Stomach (tissue), 4 donors: Measurements from ENCODE around the gene CNTN5.

Experiments
- POLR2A ChIP-seq, 4 donors: fragments of 450-650 bp; IDR thresholded peaks; one replicate each; pipeline ENCODE4 v1.6.1; 2016; ENCODE audit warnings: antibody characterized with exemption in 4 of 4, control low read depth in 2 of 4, mild to moderate bottlenecking in 1 of 4, moderate library complexity in 1 of 4
- POLR2AphosphoS5 ChIP-seq, 3 donors: sonication (generic); formaldehyde crosslinking; IDR thresholded peaks; one replicate each; pipeline ENCODE4 v1.6.1; 2016; ENCODE audit warnings: antibody characterized with exemption in 3 of 3
- TF ChIP-seq, protein P1 (sequence below), 7 experiments: fragments of 450-650 bp in 4 of 7; fragments of 200-600 bp in 3 of 7; sonication (generic) in 3 of 7; IDR thresholded peaks; one replicate each; pipeline ENCODE4 v1.5.1; 2016 to 2019; ENCODE audit warnings: antibody characterized with exemption in 7 of 7, control low read depth in 2 of 7, mild to moderate bottlenecking in 1 of 7

DNA sequence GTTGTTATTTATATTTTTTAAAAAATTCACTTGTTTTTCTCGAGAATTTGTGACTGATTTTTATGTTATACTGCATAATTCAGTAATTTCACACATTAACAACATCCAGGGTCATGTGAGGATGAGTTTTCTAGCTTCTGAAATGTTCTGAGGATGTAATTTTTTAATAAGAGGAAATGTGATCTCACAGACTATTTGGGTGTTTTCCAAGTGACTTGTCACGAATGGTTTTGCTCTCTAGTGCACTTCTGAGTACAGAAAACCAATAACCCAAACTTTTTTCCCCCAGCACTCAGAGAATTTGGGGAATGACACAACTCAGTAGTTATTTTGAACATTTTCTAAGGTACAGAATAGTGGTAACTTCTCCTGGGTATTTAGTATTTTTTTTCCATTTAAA lies 845.2 kb downstream of the CNTN5 start:
- no peak for TF ChIP-seq POLR2A (IDR thresholded peaks at IDR 0.05)
- no peak for TF ChIP-seq POLR2AphosphoS5 (IDR thresholded peaks at IDR 0.05)
- TF ChIP-seq, protein P1, sequence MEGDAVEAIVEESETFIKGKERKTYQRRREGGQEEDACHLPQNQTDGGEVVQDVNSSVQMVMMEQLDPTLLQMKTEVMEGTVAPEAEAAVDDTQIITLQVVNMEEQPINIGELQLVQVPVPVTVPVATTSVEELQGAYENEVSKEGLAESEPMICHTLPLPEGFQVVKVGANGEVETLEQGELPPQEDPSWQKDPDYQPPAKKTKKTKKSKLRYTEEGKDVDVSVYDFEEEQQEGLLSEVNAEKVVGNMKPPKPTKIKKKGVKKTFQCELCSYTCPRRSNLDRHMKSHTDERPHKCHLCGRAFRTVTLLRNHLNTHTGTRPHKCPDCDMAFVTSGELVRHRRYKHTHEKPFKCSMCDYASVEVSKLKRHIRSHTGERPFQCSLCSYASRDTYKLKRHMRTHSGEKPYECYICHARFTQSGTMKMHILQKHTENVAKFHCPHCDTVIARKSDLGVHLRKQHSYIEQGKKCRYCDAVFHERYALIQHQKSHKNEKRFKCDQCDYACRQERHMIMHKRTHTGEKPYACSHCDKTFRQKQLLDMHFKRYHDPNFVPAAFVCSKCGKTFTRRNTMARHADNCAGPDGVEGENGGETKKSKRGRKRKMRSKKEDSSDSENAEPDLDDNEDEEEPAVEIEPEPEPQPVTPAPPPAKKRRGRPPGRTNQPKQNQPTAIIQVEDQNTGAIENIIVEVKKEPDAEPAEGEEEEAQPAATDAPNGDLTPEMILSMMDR (IDR thresholded peaks at IDR 0.05): no peak
